ENCODE data around the gene ISYNA1. TPM values are rescaled to one million over a fixed set of nuclear protein-coding genes. Genes with fewer than 3 reads are reported as not detected.

ISYNA1 gene
- total and polyA plus RNA-seq, 2 of the 13 experiments (the other 11 are each of a cell fraction or from before 2014, with no cell fraction given): 29.6 to 48.5 TPM

GRCh38 chr19:18385675-18386542 is 52.0 kb downstream of the ISYNA1 start, which contains the start of gene GDF15 (continued):
- TF ChIP-seq, protein P1, sequence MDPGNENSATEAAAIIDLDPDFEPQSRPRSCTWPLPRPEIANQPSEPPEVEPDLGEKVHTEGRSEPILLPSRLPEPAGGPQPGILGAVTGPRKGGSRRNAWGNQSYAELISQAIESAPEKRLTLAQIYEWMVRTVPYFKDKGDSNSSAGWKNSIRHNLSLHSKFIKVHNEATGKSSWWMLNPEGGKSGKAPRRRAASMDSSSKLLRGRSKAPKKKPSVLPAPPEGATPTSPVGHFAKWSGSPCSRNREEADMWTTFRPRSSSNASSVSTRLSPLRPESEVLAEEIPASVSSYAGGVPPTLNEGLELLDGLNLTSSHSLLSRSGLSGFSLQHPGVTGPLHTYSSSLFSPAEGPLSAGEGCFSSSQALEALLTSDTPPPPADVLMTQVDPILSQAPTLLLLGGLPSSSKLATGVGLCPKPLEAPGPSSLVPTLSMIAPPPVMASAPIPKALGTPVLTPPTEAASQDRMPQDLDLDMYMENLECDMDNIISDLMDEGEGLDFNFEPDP (CRISPR knock-in tag; conservative IDR thresholded peaks at IDR 0.05): 0 out of 2 replicates have a peak, but pooled peaks have one; percentile 87
- TF ChIP-seq THAP9 (CRISPR knock-in tag; IDR thresholded peaks at IDR 0.05; ENCODE audit: borderline replicate concordance) (peak; percentile 59; the same call in 1 of the 2 replicates), ATF4 (CRISPR knock-in tag; IDR thresholded peaks at IDR 0.05) (peak in 1 of 2 experiments; percentile 85; a peak in 2 of 4 replicates), FUBP1 (CRISPR knock-in tag; IDR thresholded peaks at IDR 0.05; ENCODE audit: borderline replicate concordance) (no peak), ISX (CRISPR knock-in tag; conservative IDR thresholded peaks at IDR 0.05) (peak; percentile 88), POGZ (CRISPR knock-in tag; IDR thresholded peaks at IDR 0.05) (peak; percentile 71), ZBTB42 (CRISPR knock-in tag; IDR thresholded peaks at IDR 0.05) (peak; percentile 83; the same call in 1 of the 2 replicates), RNF219 (CRISPR knock-in tag; IDR thresholded peaks at IDR 0.05) (peak; percentile 17; the same call in 1 of the 2 replicates), FIP1L1 (IDR thresholded peaks at IDR 0.05; ENCODE audit: borderline replicate concordance, insufficient read depth, low read depth, low read length) (peak; percentile 96; the same call in 1 of the 2 replicates), RAD21 (CRISPR knock-in tag; IDR thresholded peaks at IDR 0.05) (peak; percentile 93), CEBPB (IDR thresholded peaks at IDR 0.05; ENCODE audit: borderline replicate concordance, low read depth, low read length) (no peak), ZNF263 (CRISPR knock-in tag; IDR thresholded peaks at IDR 0.05) (peak; percentile 75), MAFK (conservative IDR thresholded peaks at IDR 0.05 in 1 of 2, IDR thresholded peaks at IDR 0.05 in 1 of 2; ENCODE audit: low read length in 2 of 2) (no peak), CCAR2 (optimal IDR thresholded peaks at IDR 0.05; ENCODE audit: low read depth, low read length) (peak; percentile 78), MYNN (CRISPR knock-in tag; IDR thresholded peaks at IDR 0.05; ENCODE audit: low read depth) (peak; percentile 73; the same call in 1 of the 2 replicates), ADNP (CRISPR knock-in tag; IDR thresholded peaks at IDR 0.05) (peak; percentile 92), PLRG1 (conservative IDR thresholded peaks at IDR 0.05) (no peak)
